Right renal cortex interstitium (tissue), 3 donors: ENCODE results near the gene OTX1. TPM values are rescaled to one million over a fixed set of nuclear protein-coding genes. Genes with fewer than 3 reads are reported as not detected.

Experiments used
- DNase-seq, 3 donors: peaks; one replicate each; pipeline ENCODE4 v3.0.0-alpha.2; 2013; ENCODE audit warnings: low read depth in 3 of 3, low spot score in 2 of 3
- polyA plus RNA-seq, 3 donors: library from polyadenylated mRNA; unstranded; fragments of 120-200 nt; gene quantifications; one replicate each; pipeline ENCODE4 v1.2.1, GENCODE V29; 2013; ENCODE audit not compliant: insufficient read length in 3 of 3

The OTX1 gene
- polyA plus RNA-seq, 3 donors: 0.04 TPM; not detected in 2

GRCh38 chr2:63046552-63046951 lies 4.1 kb upstream of the OTX1 start:
- DNase-seq: no peak

- no peak for DNase-seq
Measured at GRCh38 chr2:63046961-63047320, 3.7 kb upstream of the OTX1 start.

GRCh38 chr2:63047321-63048279 lies 3.0 kb upstream of the OTX1 start:
- no peak for DNase-seq

- DNase-seq: no peak
Measured at GRCh38 chr2:63048367-63049171, 2.1 kb upstream of the OTX1 start.

GRCh38 chr2:63049211-63049969 lies 1.2 kb upstream of the OTX1 start:
- DNase-seq: no peak

GRCh38 chr2:63049970-63050333 lies 678 bp upstream of the OTX1 start:
- DNase-seq: no peak

GRCh38 chr2:63051042-63051794 lies 588 bp downstream of the OTX1 start:
- DNase-seq: no peak

GRCh38 chr2:63051795-63052333 lies 1.2 kb downstream of the OTX1 start:
- DNase-seq: no peak

- DNase-seq: no peak
Measured at GRCh38 chr2:63052411-63053080, 1.9 kb downstream of the OTX1 start.

- no peak for DNase-seq
Measured at GRCh38 chr2:63053081-63053888, 2.7 kb downstream of the OTX1 start.

GRCh38 chr2:63053889-63054602 lies 3.4 kb downstream of the OTX1 start:
- DNase-seq: no peak

- no peak for DNase-seq
Measured at GRCh38 chr2:63054841-63055225, 4.2 kb downstream of the OTX1 start.

- DNase-seq: no peak
Measured at GRCh38 chr2:63055226-63056106, 4.8 kb downstream of the OTX1 start.

GRCh38 chr2:63056107-63057050 lies 5.7 kb downstream of the OTX1 start:
- DNase-seq: no peak

GRCh38 chr2:63057249-63058143 lies 6.9 kb downstream of the OTX1 start:
- DNase-seq: no peak
